Measurements from ENCODE around the gene SUPT5H.

SUPT5H gene

DNA sequence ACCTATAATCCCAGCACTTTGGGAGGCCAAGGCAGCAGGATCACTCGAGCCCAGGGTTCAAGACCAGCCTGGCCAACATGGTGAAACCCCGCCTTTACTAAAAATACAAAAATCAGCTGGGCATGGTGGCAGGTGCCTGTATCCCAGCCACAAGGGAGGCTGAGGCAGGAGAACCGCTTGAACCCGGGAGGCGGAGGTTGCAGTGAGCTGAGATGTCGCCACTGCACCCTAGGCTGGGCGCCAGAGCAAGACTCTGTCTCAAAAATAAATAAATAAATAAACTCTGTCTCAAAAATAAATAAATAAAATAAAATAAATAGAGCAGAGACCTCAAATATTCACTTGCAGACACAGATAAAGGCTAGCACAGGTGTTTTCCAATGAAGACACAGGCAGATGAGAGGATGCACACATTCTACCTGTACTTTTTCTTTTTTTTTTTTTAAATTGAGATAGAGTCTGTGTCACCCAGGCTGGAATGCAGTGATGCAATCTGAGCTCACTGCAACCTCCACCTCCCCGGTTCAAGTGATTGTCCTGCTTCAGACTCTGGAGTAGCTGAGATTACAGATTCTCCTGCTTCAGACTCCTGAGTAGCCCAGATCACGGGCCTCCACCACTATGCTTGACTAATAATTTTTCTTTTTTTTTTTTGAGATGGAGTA lies 7.0 kb upstream of the SUPT5H start:
- TF ChIP-seq CTCF (IDR thresholded peaks at IDR 0.05; ENCODE audit: borderline replicate concordance, extremely low read depth, low read length, poor library complexity, severe bottlenecking): no peak
- no peak for TF ChIP-seq EZH2 (IDR thresholded peaks at IDR 0.05; ENCODE audit: borderline replicate concordance, low read depth, low read length, severe bottlenecking)
- H3K79me2 ChIP-seq (ENCODE audit: insufficient read depth, low read length): peaks cover 30% of the 10 kb centered on the region
- H2AFZ ChIP-seq (ENCODE audit: low read depth, low read length): no peak overlapping the region
- no peak for DNase-seq
- peaks cover 36% of the 10 kb centered on the region for H3K4me1 ChIP-seq (ENCODE audit: insufficient read depth, low read length)
- peaks cover 20% of the 10 kb centered on the region for H4K20me1 ChIP-seq (ENCODE audit: insufficient read depth, low read length)
- no peak overlapping the region for H3K4me2 ChIP-seq (ENCODE audit: insufficient read depth, low read length)
- no peak overlapping the region for H3K4me3 ChIP-seq (ENCODE audit: low read depth in 1 of 2, low read length in 2 of 2)
- H3K27me3 ChIP-seq (ENCODE audit: insufficient read depth, low read length, poor library complexity): no peaks in the 10 kb centered on the region
- no peak overlapping the region for H3K9ac ChIP-seq (ENCODE audit: low read depth, low read length)
- no peak overlapping the region for H3K27ac ChIP-seq (ENCODE audit: low read length)
- peaks cover 20% of the 10 kb centered on the region for H3K36me3 ChIP-seq (ENCODE audit: insufficient read depth, low read length)
- no peaks in the 10 kb centered on the region for H3K9me3 ChIP-seq (ENCODE audit: insufficient read depth, low read length, severe bottlenecking)
- ATAC-seq (ENCODE audit: insufficient read depth, low read depth): no peak

- peaks cover 54% of the 10 kb centered on the region for H3K79me2 ChIP-seq (ENCODE audit: insufficient read depth, low read length)
- ATAC-seq (ENCODE audit: insufficient read depth, low read depth): no peak
- TF ChIP-seq EZH2 (IDR thresholded peaks at IDR 0.05; ENCODE audit: borderline replicate concordance, low read depth, low read length, severe bottlenecking): no peak
- no peak for TF ChIP-seq CTCF (IDR thresholded peaks at IDR 0.05; ENCODE audit: borderline replicate concordance, extremely low read depth, low read length, poor library complexity, severe bottlenecking)
- peak overlapping the region; percentile 67 for H3K4me2 ChIP-seq (ENCODE audit: insufficient read depth, low read length)
- peaks cover 16% of the 10 kb centered on the region for H4K20me1 ChIP-seq (ENCODE audit: insufficient read depth, low read length)
- H3K36me3 ChIP-seq (ENCODE audit: insufficient read depth, low read length): peaks cover 24% of the 10 kb centered on the region
- peak overlapping the region; percentile 95 for H3K27ac ChIP-seq (ENCODE audit: low read length)
- peak overlapping the region; percentile 88 for H2AFZ ChIP-seq (ENCODE audit: low read depth, low read length)
- DNase-seq: no peak
- H3K4me1 ChIP-seq (ENCODE audit: insufficient read depth, low read length): peaks cover 49% of the 10 kb centered on the region
- no peaks in the 10 kb centered on the region for H3K9me3 ChIP-seq (ENCODE audit: insufficient read depth, low read length, severe bottlenecking)
- H3K4me3 ChIP-seq (ENCODE audit: low read depth in 1 of 2, low read length in 2 of 2): peak overlapping the region; percentile 84 to 93
- no peaks in the 10 kb centered on the region for H3K27me3 ChIP-seq (ENCODE audit: insufficient read depth, low read length, poor library complexity)
- peak overlapping the region; percentile 83 for H3K9ac ChIP-seq (ENCODE audit: low read depth, low read length)
These were observed 685 bp upstream of the SUPT5H start for GRCh38 chr19:39444598-39445195.

- Histone ChIP-seq H3K9ac (ENCODE audit: low read depth, low read length) (peak overlapping the region; percentile 83), H4K20me1 (ENCODE audit: insufficient read depth, low read length) (peaks cover 25% of the 10 kb centered on the region), H3K4me1 (ENCODE audit: insufficient read depth, low read length) (peaks cover 38% of the 10 kb centered on the region), H3K27ac (ENCODE audit: low read length) (peak overlapping the region; percentile 80), H3K4me3 (ENCODE audit: low read depth in 1 of 2, low read length in 2 of 2) (peak overlapping the region; percentile 84 to 93; a peak in 3 of 4 replicates), H2AFZ (ENCODE audit: low read depth, low read length) (no peak overlapping the region), H3K79me2 (ENCODE audit: insufficient read depth, low read length) (peaks cover 72% of the 10 kb centered on the region), H3K27me3 (ENCODE audit: insufficient read depth, low read length, poor library complexity) (no peaks in the 10 kb centered on the region), H3K4me2 (ENCODE audit: insufficient read depth, low read length) (peak overlapping the region; percentile 67), H3K9me3 (ENCODE audit: insufficient read depth, low read length, severe bottlenecking) (no peaks in the 10 kb centered on the region), H3K36me3 (ENCODE audit: insufficient read depth, low read length) (peaks cover 27% of the 10 kb centered on the region)
- ATAC-seq (ENCODE audit: insufficient read depth, low read depth): no peak
- no peak for DNase-seq
- TF ChIP-seq CTCF (IDR thresholded peaks at IDR 0.05; ENCODE audit: borderline replicate concordance, extremely low read depth, low read length, poor library complexity, severe bottlenecking) (no peak), EZH2 (IDR thresholded peaks at IDR 0.05; ENCODE audit: borderline replicate concordance, low read depth, low read length, severe bottlenecking) (no peak)
These were observed 1.1 kb downstream of the SUPT5H start for GRCh38 chr19:39446365-39447084.
